ENCODE results near the gene TBC1D13.

The TBC1D13 gene

DNA sequence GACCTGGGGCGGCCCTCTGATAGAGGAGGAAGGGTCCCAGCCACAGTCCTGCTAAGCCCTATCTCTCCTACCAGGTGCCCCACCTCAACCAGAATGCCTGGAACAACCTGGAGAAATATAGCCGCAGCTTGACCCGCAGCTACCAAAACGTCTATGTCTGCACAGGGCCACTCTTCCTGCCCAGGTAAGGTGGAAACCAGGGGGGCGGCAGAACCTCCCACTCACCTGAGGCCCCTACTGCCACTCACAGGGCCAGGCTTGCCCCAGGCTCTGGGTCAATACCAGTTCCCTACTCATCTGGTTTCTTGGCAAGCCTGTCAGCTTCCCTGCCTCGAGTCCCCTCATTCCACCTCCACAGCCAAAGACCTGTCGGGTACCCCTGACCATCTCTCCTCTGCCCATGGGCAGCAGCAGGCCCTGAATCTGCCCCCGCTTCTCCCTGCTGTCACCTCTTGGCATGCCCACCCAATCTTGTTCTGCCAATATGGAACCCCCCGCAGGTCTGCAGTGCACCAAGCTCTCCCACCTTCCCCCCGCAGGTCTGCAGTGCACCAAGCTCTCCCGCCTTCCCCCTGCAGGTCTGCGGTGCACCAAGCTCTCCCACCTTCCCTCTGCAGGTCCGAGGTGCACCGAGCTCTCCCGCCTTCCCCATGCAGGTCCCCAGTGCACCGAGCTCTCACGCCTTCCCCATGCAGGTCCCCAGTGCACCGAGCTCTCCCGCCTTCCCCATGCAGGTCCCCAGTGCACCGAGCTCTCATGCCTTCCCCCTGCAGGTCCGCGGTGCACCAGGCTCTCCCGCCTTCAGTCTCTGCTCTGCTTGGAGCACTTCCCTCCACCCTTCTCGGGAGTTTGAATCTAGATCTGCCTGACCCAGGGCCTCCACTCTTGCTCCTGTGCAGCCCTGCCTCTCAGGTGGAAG lies 33.9 kb downstream of the TBC1D13 start:
- TF ChIP-seq CTCF (conservative IDR thresholded peaks at IDR 0.05; ENCODE audit: control insufficient read depth, insufficient read depth, low read depth, low read length) = no peak
- no peak overlapping the region for H3K4me3 ChIP-seq (ENCODE audit: control insufficient read depth, low read depth, low read length)
- no peak for DNase-seq (ENCODE audit: low read depth)

- TF ChIP-seq CTCF (conservative IDR thresholded peaks at IDR 0.05; ENCODE audit: control insufficient read depth, insufficient read depth, low read depth, low read length) = no peak
- DNase-seq (ENCODE audit: low read depth) = no peak
- no peak overlapping the region for H3K4me3 ChIP-seq (ENCODE audit: control insufficient read depth, low read depth, low read length)
Measured at GRCh38 chr9:128821584-128822406, 34.7 kb downstream of the TBC1D13 start.

- TF ChIP-seq CTCF (conservative IDR thresholded peaks at IDR 0.05; ENCODE audit: control insufficient read depth, insufficient read depth, low read depth, low read length) = no peak
- no peak for DNase-seq (ENCODE audit: low read depth)
- no peak overlapping the region for H3K4me3 ChIP-seq (ENCODE audit: control insufficient read depth, low read depth, low read length)
Measured at GRCh38 chr9:128822407-128823042, 35.5 kb downstream of the TBC1D13 start.

- DNase-seq (ENCODE audit: low read depth) = no peak
- H3K4me3 ChIP-seq (ENCODE audit: control insufficient read depth, low read depth, low read length) = no peak overlapping the region
- no peak for TF ChIP-seq CTCF (conservative IDR thresholded peaks at IDR 0.05; ENCODE audit: control insufficient read depth, insufficient read depth, low read depth, low read length)
Measured at GRCh38 chr9:128823362-128823902, 36.4 kb downstream of the TBC1D13 start.

DNA sequence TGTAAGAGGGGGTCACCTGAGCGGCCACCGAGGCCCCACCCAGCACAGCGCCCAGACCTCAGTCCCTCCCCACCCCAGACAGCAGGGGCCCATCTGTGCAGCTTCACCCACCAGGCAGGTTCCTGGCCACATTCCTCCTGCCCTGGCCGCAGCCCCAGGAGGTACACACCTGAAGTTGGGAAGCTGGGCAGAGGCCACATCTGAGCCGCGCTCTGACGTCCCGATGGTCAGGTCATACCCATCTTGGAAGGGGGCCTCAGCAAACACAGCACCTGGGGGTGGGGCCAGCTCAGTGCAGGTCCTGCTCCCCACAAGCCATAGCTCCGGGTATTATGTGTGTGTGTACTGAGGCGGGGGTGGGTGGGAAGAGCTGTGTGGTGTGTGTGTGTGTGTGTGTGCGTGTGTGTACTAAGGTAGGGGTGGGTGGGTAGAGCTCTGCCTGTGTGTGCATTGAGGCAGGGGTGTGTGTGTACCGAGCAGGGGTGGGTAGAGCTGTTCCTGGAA lies 36.9 kb downstream of the TBC1D13 start:
- no peak overlapping the region for H3K4me3 ChIP-seq (ENCODE audit: control insufficient read depth, low read depth, low read length)
- DNase-seq (ENCODE audit: low read depth) = no peak
- TF ChIP-seq CTCF (conservative IDR thresholded peaks at IDR 0.05; ENCODE audit: control insufficient read depth, insufficient read depth, low read depth, low read length) = no peak

- TF ChIP-seq CTCF (conservative IDR thresholded peaks at IDR 0.05; ENCODE audit: control insufficient read depth, insufficient read depth, low read depth, low read length) = no peak
- DNase-seq (ENCODE audit: low read depth) = no peak
- H3K4me3 ChIP-seq (ENCODE audit: control insufficient read depth, low read depth, low read length) = no peak overlapping the region
Measured at GRCh38 chr9:128824911-128825310, 37.9 kb downstream of the TBC1D13 start.

All from fibroblast of mammary gland (primary cell).